WTC11 (cell line): ENCODE results near the gene PAAF1. TPM values are rescaled to one million over a fixed set of nuclear protein-coding genes. Genes with fewer than 3 reads are reported as not detected.

ENCODE experiments used
- ATAC-seq: fragments of 200-7000 bp; cut with Tn5 transposase; 2 replicates; pipeline ENCODE4 v1.10.0; 2021; ENCODE audit warnings: mild to moderate bottlenecking, moderate library complexity
- CTCF ChIA-PET: fragments of 300-600 bp; sonication (Branson Sonifier 250); formaldehyde crosslinking; loops from one replicate; lab custom pipeline; 2021; ENCODE audit warnings: antibody characterized with exemption; lab: Charles Lee
- POLR2A ChIA-PET: fragments of 350-600 bp; sonication (Branson Sonifier 250); formaldehyde crosslinking; loops from one replicate; lab custom pipeline; 2021; ENCODE audit warnings: antibody characterized with exemption; lab: Charles Lee
- DNase-seq: peaks from one replicate; pipeline ENCODE4 v3.0.0; 2021; ENCODE audit warnings: low spot score
- H3K27ac Mint-ChIP-seq: 2 replicates; pipeline ENCODE4 v1.8.0; 2021; ENCODE audit warnings: mixed read lengths
- H3K27me3 Mint-ChIP-seq: 2 replicates; pipeline ENCODE4 v1.8.0; 2021; ENCODE audit warnings: low read depth, mild to moderate bottlenecking, moderate library complexity, mixed read lengths
- H3K36me3 Mint-ChIP-seq: 2 replicates; pipeline ENCODE4 v1.8.0; 2021; ENCODE audit warnings: mixed read lengths
- H3K4me1 Mint-ChIP-seq: 2 replicates; pipeline ENCODE4 v1.8.0; 2022; ENCODE audit warnings: mixed read lengths
- H3K4me3 Mint-ChIP-seq: 2 replicates; pipeline ENCODE4 v1.8.0; 2021; ENCODE audit warnings: mild to moderate bottlenecking, moderate library complexity, mixed read lengths
- H3K9me3 Mint-ChIP-seq: 2 replicates; pipeline ENCODE4 v1.8.0; 2021; ENCODE audit warnings: mixed read lengths
- CREM ChIP-seq: sonication (generic); formaldehyde crosslinking; IDR thresholded peaks from 2 replicates; pipeline ENCODE4 v1.8.1; 2022; ENCODE audit warnings: mild to moderate bottlenecking, missing genetic modification reagents, moderate library complexity
- GRHL2 ChIP-seq: fragments of 250-450 bp; sonication (Bioruptor Pico); IDR thresholded peaks from 2 replicates; pipeline ENCODE4 v1.8.0; 2022; ENCODE audit warnings: mild to moderate bottlenecking, moderate library complexity; ENCODE audit not compliant: insufficient replicate concordance, severe bottlenecking
- JAZF1 ChIP-seq: fragments of 250-450 bp; sonication (Bioruptor Pico); IDR thresholded peaks from 2 replicates; pipeline ENCODE4 v1.9.0; 2021; ENCODE audit warnings: moderate library complexity, mild to moderate bottlenecking, inconsistent platforms
- KAT7 ChIP-seq: sonication (generic); formaldehyde crosslinking; IDR thresholded peaks from 2 replicates; pipeline ENCODE4 v1.8.1; 2023; ENCODE audit warnings: missing genetic modification reagents, mild to moderate bottlenecking, borderline replicate concordance
- NFATC4 ChIP-seq: fragments of 250-450 bp; sonication (Bioruptor Pico); IDR thresholded peaks from 2 replicates; pipeline ENCODE4 v1.9.0; 2021; ENCODE audit warnings: mild to moderate bottlenecking
- NR3C1 ChIP-seq: sonication (generic); formaldehyde crosslinking; conservative IDR thresholded peaks from 2 replicates; pipeline ENCODE4 v1.8.1; 2023; ENCODE audit warnings: low read depth, mild to moderate bottlenecking, missing genetic modification reagents
- PRRX2 ChIP-seq: fragments of 250-450 bp; sonication (Bioruptor Pico); IDR thresholded peaks from 2 replicates; pipeline ENCODE4 v1.8.0; 2021; ENCODE audit warnings: mild to moderate bottlenecking
- TEAD4 ChIP-seq: sonication (generic); formaldehyde crosslinking; IDR thresholded peaks from 2 replicates; pipeline ENCODE4 v1.8.0; 2022; ENCODE audit warnings: mild to moderate bottlenecking, missing genetic modification reagents
- ZNF396 ChIP-seq: fragments of 250-450 bp; sonication (Bioruptor Pico); IDR thresholded peaks from 2 replicates; pipeline ENCODE4 v1.8.0; 2021; ENCODE audit warnings: mild to moderate bottlenecking, moderate library complexity, borderline replicate concordance
- total RNA-seq: library from RNA; stranded (reverse); gene quantifications from 3 replicates; pipeline ENCODE4 v1.2.3, GENCODE V29; 2021
- TF ChIP-seq, protein P1 (sequence below): sonication (generic); formaldehyde crosslinking; IDR thresholded peaks from 2 replicates; pipeline ENCODE4 v1.8.1; 2023; ENCODE audit warnings: mild to moderate bottlenecking, missing genetic modification reagents, moderate library complexity
- TF ChIP-seq, protein P2 (sequence below): sonication (generic); formaldehyde crosslinking; conservative IDR thresholded peaks from 2 replicates; pipeline ENCODE4 v1.8.1; 2022; ENCODE audit warnings: mild to moderate bottlenecking, missing genetic modification reagents
- TF ChIP-seq, protein P3 (sequence below): sonication (generic); formaldehyde crosslinking; IDR thresholded peaks from 2 replicates; pipeline ENCODE4 v1.8.1; 2023; ENCODE audit warnings: mild to moderate bottlenecking, missing genetic modification reagents
- TF ChIP-seq, protein P4 (sequence below): sonication (generic); formaldehyde crosslinking; IDR thresholded peaks from 2 replicates; pipeline ENCODE4 v1.8.0; 2022; ENCODE audit warnings: mild to moderate bottlenecking, missing genetic modification reagents
- TF ChIP-seq, protein P5 (sequence below): fragments of 200-600 bp; IDR thresholded peaks from 2 replicates; pipeline ENCODE4 v1.8.0; 2022; ENCODE audit warnings: antibody characterized with exemption
- TF ChIP-seq, protein P6 (sequence below): fragments of 250-450 bp; sonication (Bioruptor Pico); IDR thresholded peaks from 2 replicates; pipeline ENCODE4 v1.9.0; 2021; ENCODE audit warnings: mild to moderate bottlenecking
- TF ChIP-seq, protein P7 (sequence below): sonication (generic); formaldehyde crosslinking; IDR thresholded peaks from 2 replicates; pipeline ENCODE4 v1.8.0; 2023; ENCODE audit warnings: mild to moderate bottlenecking, missing genetic modification reagents

Gene PAAF1
- total RNA-seq, 1 experiment from 2014 or later: 27.7 TPM

DNA sequence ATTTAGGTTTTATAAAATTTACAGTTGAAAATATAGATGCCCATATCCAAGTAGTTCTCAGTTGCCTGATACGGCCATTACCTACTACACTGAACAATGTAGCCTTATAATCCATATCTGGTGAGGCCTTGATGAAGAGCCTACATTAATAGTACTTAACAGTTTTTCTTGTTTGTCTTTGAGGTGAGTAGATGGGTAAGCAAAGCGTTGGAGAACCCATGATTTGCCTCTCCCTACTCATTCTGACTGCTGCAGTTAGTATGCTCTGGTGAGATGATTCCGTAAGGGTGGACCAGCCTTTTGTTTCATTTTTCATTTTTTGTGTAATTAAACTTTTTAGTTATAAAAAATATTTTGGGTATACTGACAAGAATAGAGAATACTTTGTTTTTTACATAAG is 11.4 kb downstream of the PAAF1 start (continued):
- TF ChIP-seq, protein P1, sequence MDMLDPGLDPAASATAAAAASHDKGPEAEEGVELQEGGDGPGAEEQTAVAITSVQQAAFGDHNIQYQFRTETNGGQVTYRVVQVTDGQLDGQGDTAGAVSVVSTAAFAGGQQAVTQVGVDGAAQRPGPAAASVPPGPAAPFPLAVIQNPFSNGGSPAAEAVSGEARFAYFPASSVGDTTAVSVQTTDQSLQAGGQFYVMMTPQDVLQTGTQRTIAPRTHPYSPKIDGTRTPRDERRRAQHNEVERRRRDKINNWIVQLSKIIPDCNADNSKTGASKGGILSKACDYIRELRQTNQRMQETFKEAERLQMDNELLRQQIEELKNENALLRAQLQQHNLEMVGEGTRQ: no peak
- no peak for TF ChIP-seq NFATC4 (CRISPR knock-in tag)

DNA sequence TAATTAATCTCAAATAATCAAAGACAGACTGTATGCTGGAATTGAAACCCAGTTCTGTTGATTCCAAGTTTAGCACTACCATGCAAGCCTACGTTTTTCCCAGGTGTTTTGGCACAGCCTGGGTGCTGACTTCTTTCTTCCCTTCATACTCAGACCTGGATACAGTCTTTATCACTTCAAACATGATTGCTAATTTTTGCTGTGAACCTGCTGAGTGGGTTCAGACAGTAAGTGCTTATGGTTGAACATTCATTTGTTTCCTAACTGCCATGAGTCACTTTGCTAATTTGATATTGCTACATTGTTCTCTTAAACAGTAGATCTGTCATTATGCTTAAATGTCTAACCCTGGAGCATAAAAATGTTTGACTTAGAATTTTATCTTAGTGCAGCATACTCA is 12.2 kb downstream of the PAAF1 start:
- no peaks in the 10 kb centered on the region for H3K4me1 Mint-ChIP-seq
- peaks cover 3% of the 10 kb centered on the region; the same call in 1 of the 2 replicates for H3K9me3 Mint-ChIP-seq
- no peak for TF ChIP-seq GRHL2 (CRISPR knock-in tag)
- TF ChIP-seq NR3C1 (CRISPR knock-in tag): no peak
- H3K4me3 Mint-ChIP-seq: no peak overlapping the region
- no peaks in the 10 kb centered on the region for H3K27me3 Mint-ChIP-seq
- no peak overlapping the region for H3K27ac Mint-ChIP-seq
- CTCF ChIA-PET: no interaction called here
- ATAC-seq: no peak
- peaks cover 20% of the 10 kb centered on the region for H3K36me3 Mint-ChIP-seq
- POLR2A ChIA-PET: no interaction called here
- no peak for DNase-seq

DNA sequence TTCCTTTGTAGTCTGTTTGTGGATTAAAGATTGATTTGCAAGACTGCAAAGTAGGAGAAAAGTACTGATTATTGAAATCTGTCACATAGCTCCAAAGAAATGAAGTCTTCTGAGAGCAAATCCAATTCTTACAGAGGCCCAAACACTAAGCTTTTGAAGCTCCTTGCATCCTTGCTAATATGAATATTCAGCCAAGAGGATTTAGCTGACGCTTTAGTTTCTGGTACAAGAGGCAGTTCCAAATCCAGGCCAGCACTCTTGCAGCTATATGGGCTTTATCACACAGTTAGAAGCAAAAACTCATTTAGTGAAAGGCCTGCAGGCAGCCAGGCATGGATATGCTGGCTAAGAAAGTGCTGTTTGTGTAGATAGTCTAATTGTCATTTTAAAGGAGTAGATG is 12.7 kb downstream of the PAAF1 start:
- TF ChIP-seq, protein P2, sequence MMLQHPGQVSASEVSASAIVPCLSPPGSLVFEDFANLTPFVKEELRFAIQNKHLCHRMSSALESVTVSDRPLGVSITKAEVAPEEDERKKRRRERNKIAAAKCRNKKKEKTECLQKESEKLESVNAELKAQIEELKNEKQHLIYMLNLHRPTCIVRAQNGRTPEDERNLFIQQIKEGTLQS (CRISPR knock-in tag): no peak
- TF ChIP-seq, protein P3, sequence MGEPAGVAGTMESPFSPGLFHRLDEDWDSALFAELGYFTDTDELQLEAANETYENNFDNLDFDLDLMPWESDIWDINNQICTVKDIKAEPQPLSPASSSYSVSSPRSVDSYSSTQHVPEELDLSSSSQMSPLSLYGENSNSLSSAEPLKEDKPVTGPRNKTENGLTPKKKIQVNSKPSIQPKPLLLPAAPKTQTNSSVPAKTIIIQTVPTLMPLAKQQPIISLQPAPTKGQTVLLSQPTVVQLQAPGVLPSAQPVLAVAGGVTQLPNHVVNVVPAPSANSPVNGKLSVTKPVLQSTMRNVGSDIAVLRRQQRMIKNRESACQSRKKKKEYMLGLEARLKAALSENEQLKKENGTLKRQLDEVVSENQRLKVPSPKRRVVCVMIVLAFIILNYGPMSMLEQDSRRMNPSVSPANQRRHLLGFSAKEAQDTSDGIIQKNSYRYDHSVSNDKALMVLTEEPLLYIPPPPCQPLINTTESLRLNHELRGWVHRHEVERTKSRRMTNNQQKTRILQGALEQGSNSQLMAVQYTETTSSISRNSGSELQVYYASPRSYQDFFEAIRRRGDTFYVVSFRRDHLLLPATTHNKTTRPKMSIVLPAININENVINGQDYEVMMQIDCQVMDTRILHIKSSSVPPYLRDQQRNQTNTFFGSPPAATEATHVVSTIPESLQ (CRISPR knock-in tag): no peak
- TF ChIP-seq PRRX2 (no peak), TEAD4 (no peak)
- TF ChIP-seq, protein P4, sequence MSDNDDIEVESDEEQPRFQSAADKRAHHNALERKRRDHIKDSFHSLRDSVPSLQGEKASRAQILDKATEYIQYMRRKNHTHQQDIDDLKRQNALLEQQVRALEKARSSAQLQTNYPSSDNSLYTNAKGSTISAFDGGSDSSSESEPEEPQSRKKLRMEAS: no peak
- POLR2A ChIA-PET: no interaction called here
- no peak for DNase-seq
- Mint-ChIP-seq H3K9me3 (peaks cover 3% of the 10 kb centered on the region; the same call in 1 of the 2 replicates), H3K4me1 (no peaks in the 10 kb centered on the region), H3K27me3 (no peaks in the 10 kb centered on the region), H3K27ac (no peak overlapping the region), H3K36me3 (peaks cover 20% of the 10 kb centered on the region), H3K4me3 (no peak overlapping the region)
- CTCF ChIA-PET: no interaction called here
- no peak for ATAC-seq

DNA sequence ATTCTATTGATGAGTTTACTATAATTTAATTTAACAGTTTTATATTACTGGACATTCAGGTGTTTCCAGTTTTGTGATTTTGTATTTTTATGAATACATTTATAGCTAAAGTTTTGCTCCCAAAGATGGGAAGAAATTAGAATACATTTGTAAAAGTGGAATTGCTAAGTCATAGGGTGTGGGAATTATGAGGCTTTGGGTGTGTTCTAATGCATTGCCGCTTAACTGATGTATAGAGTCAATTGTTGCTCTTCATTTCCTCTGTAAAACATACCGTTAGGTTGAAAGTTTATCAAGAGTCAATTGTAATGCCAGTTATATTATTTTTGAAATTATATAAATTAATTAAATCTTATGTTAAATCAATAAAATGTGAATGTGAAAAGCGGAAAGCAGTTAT is 16.2 kb downstream of the PAAF1 start:
- H3K4me3 Mint-ChIP-seq: no peak overlapping the region
- POLR2A ChIA-PET: no interaction called here
- TF ChIP-seq, protein P5, sequence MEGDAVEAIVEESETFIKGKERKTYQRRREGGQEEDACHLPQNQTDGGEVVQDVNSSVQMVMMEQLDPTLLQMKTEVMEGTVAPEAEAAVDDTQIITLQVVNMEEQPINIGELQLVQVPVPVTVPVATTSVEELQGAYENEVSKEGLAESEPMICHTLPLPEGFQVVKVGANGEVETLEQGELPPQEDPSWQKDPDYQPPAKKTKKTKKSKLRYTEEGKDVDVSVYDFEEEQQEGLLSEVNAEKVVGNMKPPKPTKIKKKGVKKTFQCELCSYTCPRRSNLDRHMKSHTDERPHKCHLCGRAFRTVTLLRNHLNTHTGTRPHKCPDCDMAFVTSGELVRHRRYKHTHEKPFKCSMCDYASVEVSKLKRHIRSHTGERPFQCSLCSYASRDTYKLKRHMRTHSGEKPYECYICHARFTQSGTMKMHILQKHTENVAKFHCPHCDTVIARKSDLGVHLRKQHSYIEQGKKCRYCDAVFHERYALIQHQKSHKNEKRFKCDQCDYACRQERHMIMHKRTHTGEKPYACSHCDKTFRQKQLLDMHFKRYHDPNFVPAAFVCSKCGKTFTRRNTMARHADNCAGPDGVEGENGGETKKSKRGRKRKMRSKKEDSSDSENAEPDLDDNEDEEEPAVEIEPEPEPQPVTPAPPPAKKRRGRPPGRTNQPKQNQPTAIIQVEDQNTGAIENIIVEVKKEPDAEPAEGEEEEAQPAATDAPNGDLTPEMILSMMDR: no peak
- no peaks in the 10 kb centered on the region for H3K27me3 Mint-ChIP-seq
- H3K36me3 Mint-ChIP-seq: peaks cover 17% of the 10 kb centered on the region
- no peak overlapping the region for H3K27ac Mint-ChIP-seq
- CTCF ChIA-PET: interaction anchor here (0.7 kb wide), 1 partner anchor 1401 kb away, joined by 5 read pairs; no protein-coding TSS in a partner anchor
- H3K4me1 Mint-ChIP-seq: no peaks in the 10 kb centered on the region
- peaks cover 9% of the 10 kb centered on the region for H3K9me3 Mint-ChIP-seq
- DNase-seq: no peak
- no peak for ATAC-seq

DNA sequence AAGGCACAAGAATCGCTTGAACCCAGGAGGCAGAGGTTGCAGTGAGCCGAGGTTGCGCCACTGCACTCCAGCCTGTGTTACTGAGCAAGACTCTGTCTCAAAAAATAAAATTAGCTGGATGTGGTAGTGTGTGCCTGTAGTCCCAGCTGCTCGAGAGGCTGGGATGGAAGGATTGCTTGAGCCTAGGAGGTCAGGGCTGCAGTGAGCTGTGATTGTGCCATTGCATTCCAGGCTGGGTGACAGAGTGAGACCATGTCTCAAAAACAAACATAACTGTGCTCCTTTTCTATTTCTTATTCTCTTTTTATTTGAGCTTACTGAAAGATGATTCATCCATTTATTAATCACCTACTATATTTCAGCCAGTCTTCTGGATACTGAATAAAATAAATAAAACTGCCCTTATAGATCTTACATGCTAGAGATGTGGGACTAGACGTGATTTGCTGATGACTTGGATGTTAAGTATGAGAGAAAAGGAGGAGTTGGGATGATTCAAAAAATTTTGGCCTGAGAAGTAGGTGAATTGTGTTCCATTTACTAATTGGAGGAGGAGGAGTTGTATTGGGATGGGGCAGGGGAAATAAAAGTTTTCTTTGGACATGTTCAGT is 18.0 kb downstream of the PAAF1 start:
- TF ChIP-seq JAZF1 (CRISPR knock-in tag) (no peak), CREM (CRISPR knock-in tag) (no peak), TEAD4 (no peak), ZNF396 (CRISPR knock-in tag) (no peak), KAT7 (CRISPR knock-in tag) (no peak)
- TF ChIP-seq, protein P6, sequence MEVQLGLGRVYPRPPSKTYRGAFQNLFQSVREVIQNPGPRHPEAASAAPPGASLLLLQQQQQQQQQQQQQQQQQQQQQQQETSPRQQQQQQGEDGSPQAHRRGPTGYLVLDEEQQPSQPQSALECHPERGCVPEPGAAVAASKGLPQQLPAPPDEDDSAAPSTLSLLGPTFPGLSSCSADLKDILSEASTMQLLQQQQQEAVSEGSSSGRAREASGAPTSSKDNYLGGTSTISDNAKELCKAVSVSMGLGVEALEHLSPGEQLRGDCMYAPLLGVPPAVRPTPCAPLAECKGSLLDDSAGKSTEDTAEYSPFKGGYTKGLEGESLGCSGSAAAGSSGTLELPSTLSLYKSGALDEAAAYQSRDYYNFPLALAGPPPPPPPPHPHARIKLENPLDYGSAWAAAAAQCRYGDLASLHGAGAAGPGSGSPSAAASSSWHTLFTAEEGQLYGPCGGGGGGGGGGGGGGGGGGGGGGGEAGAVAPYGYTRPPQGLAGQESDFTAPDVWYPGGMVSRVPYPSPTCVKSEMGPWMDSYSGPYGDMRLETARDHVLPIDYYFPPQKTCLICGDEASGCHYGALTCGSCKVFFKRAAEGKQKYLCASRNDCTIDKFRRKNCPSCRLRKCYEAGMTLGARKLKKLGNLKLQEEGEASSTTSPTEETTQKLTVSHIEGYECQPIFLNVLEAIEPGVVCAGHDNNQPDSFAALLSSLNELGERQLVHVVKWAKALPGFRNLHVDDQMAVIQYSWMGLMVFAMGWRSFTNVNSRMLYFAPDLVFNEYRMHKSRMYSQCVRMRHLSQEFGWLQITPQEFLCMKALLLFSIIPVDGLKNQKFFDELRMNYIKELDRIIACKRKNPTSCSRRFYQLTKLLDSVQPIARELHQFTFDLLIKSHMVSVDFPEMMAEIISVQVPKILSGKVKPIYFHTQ (CRISPR knock-in tag): no peak
- TF ChIP-seq, protein P7, sequence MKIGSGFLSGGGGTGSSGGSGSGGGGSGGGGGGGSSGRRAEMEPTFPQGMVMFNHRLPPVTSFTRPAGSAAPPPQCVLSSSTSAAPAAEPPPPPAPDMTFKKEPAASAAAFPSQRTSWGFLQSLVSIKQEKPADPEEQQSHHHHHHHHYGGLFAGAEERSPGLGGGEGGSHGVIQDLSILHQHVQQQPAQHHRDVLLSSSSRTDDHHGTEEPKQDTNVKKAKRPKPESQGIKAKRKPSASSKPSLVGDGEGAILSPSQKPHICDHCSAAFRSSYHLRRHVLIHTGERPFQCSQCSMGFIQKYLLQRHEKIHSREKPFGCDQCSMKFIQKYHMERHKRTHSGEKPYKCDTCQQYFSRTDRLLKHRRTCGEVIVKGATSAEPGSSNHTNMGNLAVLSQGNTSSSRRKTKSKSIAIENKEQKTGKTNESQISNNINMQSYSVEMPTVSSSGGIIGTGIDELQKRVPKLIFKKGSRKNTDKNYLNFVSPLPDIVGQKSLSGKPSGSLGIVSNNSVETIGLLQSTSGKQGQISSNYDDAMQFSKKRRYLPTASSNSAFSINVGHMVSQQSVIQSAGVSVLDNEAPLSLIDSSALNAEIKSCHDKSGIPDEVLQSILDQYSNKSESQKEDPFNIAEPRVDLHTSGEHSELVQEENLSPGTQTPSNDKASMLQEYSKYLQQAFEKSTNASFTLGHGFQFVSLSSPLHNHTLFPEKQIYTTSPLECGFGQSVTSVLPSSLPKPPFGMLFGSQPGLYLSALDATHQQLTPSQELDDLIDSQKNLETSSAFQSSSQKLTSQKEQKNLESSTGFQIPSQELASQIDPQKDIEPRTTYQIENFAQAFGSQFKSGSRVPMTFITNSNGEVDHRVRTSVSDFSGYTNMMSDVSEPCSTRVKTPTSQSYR (CRISPR knock-in tag): no peak
- ChIA-PET POLR2A (no interaction called here), CTCF (no interaction called here)
- H3K4me1 Mint-ChIP-seq: no peaks in the 10 kb centered on the region
- H3K27me3 Mint-ChIP-seq: no peaks in the 10 kb centered on the region
- no peak for ATAC-seq
- no peak overlapping the region for H3K27ac Mint-ChIP-seq
- H3K9me3 Mint-ChIP-seq: peaks cover 15% of the 10 kb centered on the region
- H3K36me3 Mint-ChIP-seq: peaks cover 29% of the 10 kb centered on the region
- no peak for DNase-seq
- no peak overlapping the region for H3K4me3 Mint-ChIP-seq
